Measurements from ENCODE around the gene ACTL7A.

- TF ChIP-seq GFI1B (tag by site-specific recombination; IDR thresholded peaks at IDR 0.05) (no peak), TSHZ1 (tag by site-specific recombination; IDR thresholded peaks at IDR 0.05; ENCODE audit: borderline replicate concordance) (no peak), ZNF133 (tag by site-specific recombination; IDR thresholded peaks at IDR 0.05) (no peak), ZIC2 (tag by site-specific recombination; IDR thresholded peaks at IDR 0.05) (no peak), CTCF (tag by site-specific recombination; IDR thresholded peaks at IDR 0.05) (no peak), ZNF23 (tag by site-specific recombination; IDR thresholded peaks at IDR 0.05; ENCODE audit: borderline replicate concordance) (no peak), ZNF24 (tag by site-specific recombination; IDR thresholded peaks at IDR 0.05) (no peak), ZNF843 (tag by site-specific recombination; IDR thresholded peaks at IDR 0.05) (no peak), SALL2 (tag by site-specific recombination; IDR thresholded peaks at IDR 0.05; ENCODE audit: borderline replicate concordance) (no peak), SCRT1 (tag by site-specific recombination; IDR thresholded peaks at IDR 0.05; ENCODE audit: borderline replicate concordance) (no peak), ZNF274 (IDR thresholded peaks at IDR 0.05; ENCODE audit: low read length) (no peak), ZNF274 (tag by site-specific recombination; IDR thresholded peaks at IDR 0.05; ENCODE audit: borderline replicate concordance) (no peak), ZNF704 (tag by site-specific recombination; IDR thresholded peaks at IDR 0.05) (no peak), BCL11A (tag by site-specific recombination; IDR thresholded peaks at IDR 0.05; ENCODE audit: low read depth) (no peak)
These were observed 3.0 kb downstream of the ACTL7A start for GRCh38 chr9:108865037-108865436.

Measured in HEK293 (cell line).